ENCODE results near the gene EMSY.

- TF ChIP-seq CTCF (IDR thresholded peaks at IDR 0.05; ENCODE audit: control extremely low read depth in 1 of 3, insufficient read depth in 1 of 3, low read depth in 1 of 3, low read length in 3 of 3) (no peak), POLR2A (IDR thresholded peaks at IDR 0.05; ENCODE audit: control extremely low read depth in 1 of 2, low read depth in 2 of 2, low read length in 2 of 2) (no peak)
These were observed 117.7 kb downstream of the EMSY start for GRCh38 chr11:76562541-76562940.
